Suppressor macrophage treated with lipopolysaccharide for 4 hours (primary cell): ENCODE results near the gene HS3ST5.
"Not testable (repeated sequence)": the region's sequence is repeated elsewhere in the genome, so short reads cannot be mapped to it uniquely, and the experiment has no call there.

Experiments used
- DNase-seq: peaks from one replicate; pipeline ENCODE4 v3.0.0-alpha.2; 2020

The HS3ST5 gene

GRCh38 chr6:114272582-114272981, 70.2 kb downstream of the HS3ST5 start:
- DNase-seq, result no peak

GRCh38 chr6:114271405-114271804, 71.4 kb downstream of the HS3ST5 start:
- no peak for DNase-seq

- no peak for DNase-seq
Measured at GRCh38 chr6:114267897-114268296, 74.9 kb downstream of the HS3ST5 start.

GRCh38 chr6:114260810-114261209, 82.0 kb downstream of the HS3ST5 start:
- no peak for DNase-seq

- DNase-seq, result no peak
Measured at GRCh38 chr6:114258376-114258775, 84.4 kb downstream of the HS3ST5 start.

- DNase-seq, result no peak
Measured at GRCh38 chr6:114253431-114253830, 89.4 kb downstream of the HS3ST5 start.

- no peak for DNase-seq
Measured at GRCh38 chr6:114249522-114249921, 93.3 kb downstream of the HS3ST5 start.

GRCh38 chr6:114247101-114247500, 95.7 kb downstream of the HS3ST5 start:
- DNase-seq, result no peak

GRCh38 chr6:114240796-114241195, 102.0 kb downstream of the HS3ST5 start:
- no peak for DNase-seq

GRCh38 chr6:114228675-114229074, 114.1 kb downstream of the HS3ST5 start:
- DNase-seq, result no peak

GRCh38 chr6:114227944-114228468, 114.8 kb downstream of the HS3ST5 start:
- DNase-seq, result no peak

GRCh38 chr6:114220241-114220640, 122.6 kb downstream of the HS3ST5 start:
- DNase-seq, result no peak

GRCh38 chr6:114218437-114219340, 124.1 kb downstream of the HS3ST5 start:
- DNase-seq, result no peak

- not testable (repeated sequence) for DNase-seq
Measured at GRCh38 chr6:114217996-114218395, 124.8 kb downstream of the HS3ST5 start.

GRCh38 chr6:114216789-114217467, 125.9 kb downstream of the HS3ST5 start:
- no peak for DNase-seq

- DNase-seq, result no peak
Measured at GRCh38 chr6:114210467-114210866, 132.4 kb downstream of the HS3ST5 start.

GRCh38 chr6:114203460-114203859, 139.4 kb downstream of the HS3ST5 start:
- no peak for DNase-seq

- no peak for DNase-seq
Measured at GRCh38 chr6:114202389-114202788, 140.4 kb downstream of the HS3ST5 start.

- no peak for DNase-seq
Measured at GRCh38 chr6:114200891-114201290, 141.9 kb downstream of the HS3ST5 start.

GRCh38 chr6:114195631-114196403, 147.0 kb downstream of the HS3ST5 start:
- no peak for DNase-seq

GRCh38 chr6:114195027-114195365, 147.8 kb downstream of the HS3ST5 start:
- DNase-seq, result no peak

- no peak for DNase-seq
Measured at GRCh38 chr6:114194362-114195026, 148.3 kb downstream of the HS3ST5 start.

- DNase-seq, result no peak
Measured at GRCh38 chr6:114187563-114187962, 155.3 kb downstream of the HS3ST5 start.
